ENCODE results near the gene HUNK.

GRCh38 chr21:31964692-31965091, 91.9 kb downstream of the HUNK start:
- no peak for TF ChIP-seq CTCF (IDR thresholded peaks at IDR 0.05)
- TF ChIP-seq POLR2A (IDR thresholded peaks at IDR 0.05): no peak
